ENCODE measurements around the gene CYP8B1.
A peak's percentile ranks its signal among the peaks of the same experiment; 100 is the strongest.

CYP8B1 gene

DNA sequence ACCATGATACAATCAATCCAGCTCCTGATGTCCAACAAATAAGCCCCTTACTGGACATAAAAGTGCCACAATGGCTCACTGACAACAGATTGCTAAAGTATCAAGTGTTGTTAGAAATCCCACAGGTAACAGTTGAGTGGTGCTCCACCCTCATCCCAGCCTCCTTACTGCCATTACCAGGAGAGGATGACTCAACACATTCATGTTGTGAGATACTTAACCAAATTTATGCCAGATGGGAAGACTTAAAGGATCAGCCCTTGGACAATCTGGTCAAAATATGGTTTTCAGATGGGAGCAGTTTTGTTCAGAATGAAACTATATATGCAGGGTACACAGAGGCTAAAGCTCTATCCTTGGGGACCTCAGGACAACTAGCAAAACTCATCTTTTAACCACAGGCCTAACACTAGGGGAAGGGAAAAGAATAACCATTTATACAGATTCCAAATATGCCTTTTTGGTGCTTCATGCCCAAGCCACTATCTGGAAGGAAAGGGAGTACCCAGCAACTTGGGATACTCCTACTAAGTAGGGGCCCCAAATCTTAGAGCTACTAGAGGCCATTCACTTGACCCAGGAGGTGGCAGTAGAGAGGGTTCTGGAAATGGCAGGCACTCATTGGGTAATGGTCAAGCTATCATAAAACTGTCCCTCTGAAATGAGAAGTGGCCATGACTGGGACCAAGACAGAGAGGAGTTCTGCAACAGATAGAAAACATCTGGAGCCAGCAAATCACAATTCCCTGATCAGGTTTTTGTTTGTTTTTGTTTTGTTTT, 23.4 kb upstream of the CYP8B1 start:
- DNase-seq (ENCODE audit: low read depth) = peak; percentile 11
- no peak overlapping the region for H3K4me3 ChIP-seq (ENCODE audit: low read length)
- TF ChIP-seq CTCF (conservative IDR thresholded peaks at IDR 0.05; ENCODE audit: low read length) = 0 out of 2 replicates have a peak, but pooled peaks have one; percentile 3

DNA sequence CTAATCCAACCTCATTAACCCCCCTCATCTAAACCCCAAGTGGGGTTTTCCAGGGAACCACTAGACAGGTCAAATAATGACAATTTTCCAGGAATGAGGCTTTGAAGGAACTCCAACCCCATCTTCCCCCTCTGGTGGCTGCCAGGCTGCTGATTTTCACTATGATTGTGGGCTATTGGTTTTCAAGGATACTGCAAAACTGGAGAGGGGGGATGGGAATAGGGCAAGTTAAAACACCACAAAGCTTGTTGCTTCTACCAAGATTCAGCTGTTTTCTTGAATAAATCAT, 19.8 kb upstream of the CYP8B1 start:
- DNase-seq (ENCODE audit: low read depth) = no peak
- TF ChIP-seq CTCF (conservative IDR thresholded peaks at IDR 0.05; ENCODE audit: low read length) = no peak
- H3K4me3 ChIP-seq (ENCODE audit: low read length) = no peak overlapping the region

- TF ChIP-seq CTCF (conservative IDR thresholded peaks at IDR 0.05; ENCODE audit: low read length) = no peak
These were observed 19.3 kb upstream of the CYP8B1 start for GRCh38 chr3:42894698-42895579.

GRCh38 chr3:42892807-42893206, 17.1 kb upstream of the CYP8B1 start:
- no peak overlapping the region for H3K4me3 ChIP-seq (ENCODE audit: low read length)
- DNase-seq (ENCODE audit: low read depth) = no peak
- TF ChIP-seq CTCF (conservative IDR thresholded peaks at IDR 0.05; ENCODE audit: low read length) = no peak

More at GRCh38 chr3:42894698-42895579, 19.3 kb upstream of the CYP8B1 start:
- no peak for DNase-seq (ENCODE audit: low read depth)
- H3K4me3 ChIP-seq (ENCODE audit: low read length) = no peak overlapping the region

- DNase-seq (ENCODE audit: low read depth) = no peak
- no peak for TF ChIP-seq CTCF (conservative IDR thresholded peaks at IDR 0.05; ENCODE audit: low read length)
- H3K4me3 ChIP-seq (ENCODE audit: low read length) = no peak overlapping the region
These were observed 16.5 kb upstream of the CYP8B1 start for GRCh38 chr3:42892169-42892568.

DNA sequence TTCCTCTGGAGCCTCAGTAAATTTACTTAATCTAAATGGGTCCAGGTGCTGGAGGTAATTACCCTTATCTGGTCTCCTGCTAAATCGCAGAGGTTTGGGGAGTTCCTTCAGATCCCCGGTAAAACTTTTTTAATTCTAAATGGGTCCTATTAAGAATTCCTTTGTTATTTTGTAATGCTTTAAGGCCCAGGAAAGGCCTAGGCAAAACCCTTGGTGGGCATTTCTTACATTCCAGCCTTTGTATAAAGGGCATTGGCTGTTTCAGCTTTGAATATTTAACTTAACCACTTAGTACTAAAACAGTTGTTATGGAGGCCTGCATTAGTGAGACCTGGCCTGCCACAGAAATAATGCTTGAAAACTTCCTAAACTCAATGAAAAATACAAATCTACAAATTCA, 15.4 kb upstream of the CYP8B1 start:
- TF ChIP-seq CTCF (conservative IDR thresholded peaks at IDR 0.05; ENCODE audit: low read length) = no peak
- H3K4me3 ChIP-seq (ENCODE audit: low read length) = no peak overlapping the region
- DNase-seq (ENCODE audit: low read depth) = no peak

- DNase-seq (ENCODE audit: low read depth) = no peak
- TF ChIP-seq CTCF (conservative IDR thresholded peaks at IDR 0.05; ENCODE audit: low read length) = no peak
These were observed 11.4 kb upstream of the CYP8B1 start for GRCh38 chr3:42887084-42887483.

More at GRCh38 chr3:42887084-42887483, 11.4 kb upstream of the CYP8B1 start:
- H3K4me3 ChIP-seq (ENCODE audit: low read length) = no peak overlapping the region

Data from AG10803 (cell line).